IMR-90 (cell line): Measurements from ENCODE around the gene CNBD2. TPM values are rescaled to one million over a fixed set of nuclear protein-coding genes. Genes with fewer than 3 reads are reported as not detected.

Experiments used
- ATAC-seq: fragments of 200-7000 bp; cut with Tn5 transposase; 2 replicates; pipeline ENCODE4 v1.9.1; 2020; ENCODE audit warnings: low read depth, mild to moderate bottlenecking, moderate library complexity
- BruUV-seq: library from RNA; stranded (reverse); fragments of 400-500 nt; replicated peaks from 2 replicates; lab custom pipeline; 2021; lab: Mats Ljungman, UMichigan
- CTCF ChIA-PET: fragments of 300-600 bp; formaldehyde crosslinking; extraction: SDS; loops from one replicate; lab custom pipeline; 2021; ENCODE audit warnings: antibody characterized with exemption; lab: Yijun Ruan, JAX
- POLR2A ChIA-PET: fragments of 300-600 bp; sonication (Branson Sonifier 250); formaldehyde crosslinking; loops from one replicate; lab custom pipeline; 2022; ENCODE audit warnings: antibody characterized with exemption; ENCODE audit not compliant: unreplicated experiment; lab: Charles Lee
- DNase-seq: peaks from one replicate; pipeline ENCODE4 v3.0.0; 2013
- H2AFZ ChIP-seq: replicated peaks from 2 replicates; pipeline ENCODE3; 2013; ENCODE audit warnings: low read length, mild to moderate bottlenecking; ENCODE audit not compliant: poor library complexity
- H2AK5ac ChIP-seq: 2 replicates; pipeline ENCODE4 v1.6.1; 2013; ENCODE audit warnings: low read depth, low read length, inconsistent platforms
- H2AK9ac ChIP-seq: replicated peaks from 2 replicates; pipeline ENCODE3; 2013; ENCODE audit warnings: mild to moderate bottlenecking, low read depth, low read length, moderate library complexity; ENCODE audit not compliant: poor library complexity
- H2BK120ac ChIP-seq: 2 replicates; pipeline ENCODE4 v1.6.1; 2013; ENCODE audit warnings: low read depth, low read length, inconsistent platforms
- H2BK15ac ChIP-seq: 3 replicates; pipeline ENCODE4 v1.6.1; 2013; ENCODE audit warnings: low read depth, low read length, inconsistent platforms
- H2BK20ac ChIP-seq: 2 replicates; pipeline ENCODE4 v1.6.1; 2013; ENCODE audit warnings: low read depth, mild to moderate bottlenecking, inconsistent platforms, low read length, moderate library complexity
- H2BK5ac ChIP-seq: 2 replicates; pipeline ENCODE4 v1.6.1; 2013; ENCODE audit warnings: mild to moderate bottlenecking, low read depth, low read length, inconsistent platforms; ENCODE audit not compliant: poor library complexity, severe bottlenecking
- H3K14ac ChIP-seq: replicated peaks from 2 replicates; pipeline ENCODE4 v1.6.1; 2013; ENCODE audit warnings: low read depth, low read length, inconsistent platforms
- H3K18ac ChIP-seq: 2 replicates; pipeline ENCODE4 v1.6.1; 2013; ENCODE audit warnings: low read depth, low read length, control low read depth
- H3K23ac ChIP-seq: 2 replicates; pipeline ENCODE4 v1.6.1; 2013; ENCODE audit warnings: low read depth, low read length, inconsistent platforms
- H3K27ac ChIP-seq: 2 replicates; pipeline ENCODE4 v1.5.1; 2013; ENCODE audit warnings: mild to moderate bottlenecking, control low read depth, low read length; ENCODE audit not compliant: insufficient read depth
- H3K27me3 ChIP-seq: 2 replicates; pipeline ENCODE4 v1.6.1; 2013; ENCODE audit warnings: low read length; ENCODE audit not compliant: control insufficient read depth, insufficient read depth
- H3K36me3 ChIP-seq: 2 replicates; pipeline ENCODE4 v1.6.1; 2013; ENCODE audit warnings: low read length, mixed read lengths; ENCODE audit not compliant: control insufficient read depth, insufficient read depth
- H3K4ac ChIP-seq: 2 replicates; pipeline ENCODE4 v1.6.1; 2013; ENCODE audit warnings: low read depth, low read length, inconsistent platforms
- H3K4me1 ChIP-seq: 2 replicates; pipeline ENCODE4 v1.6.1; 2013; ENCODE audit warnings: low read length, mixed read lengths; ENCODE audit not compliant: control insufficient read depth, insufficient read depth
- H3K4me2 ChIP-seq: 2 replicates; pipeline ENCODE4 v1.6.1; 2013; ENCODE audit warnings: low read depth, mild to moderate bottlenecking, control low read depth, low read length, moderate library complexity
- H3K4me3 ChIP-seq: 2 replicates; pipeline ENCODE4 v1.5.1; 2013; ENCODE audit warnings: low read depth, mild to moderate bottlenecking, control low read depth, low read length, moderate library complexity; ENCODE audit not compliant: insufficient read depth
- H3K56ac ChIP-seq: 2 replicates; pipeline ENCODE4 v1.6.1; 2013; ENCODE audit warnings: low read length, inconsistent platforms; ENCODE audit not compliant: insufficient read depth; ENCODE audit errors: extremely low read depth
- H3K79me1 ChIP-seq, 2 experiments: 2 replicates each; pipeline ENCODE4 v1.6.1; 2013; ENCODE audit warnings: low read length in 2 of 2, inconsistent platforms in 1 of 2, low read depth in 1 of 2
- H3K9ac ChIP-seq: 2 replicates; pipeline ENCODE4 v1.6.1; 2013; ENCODE audit warnings: low read depth, low read length, control low read depth
- H3K9me1 ChIP-seq: 2 replicates; pipeline ENCODE4 v1.6.1; 2013; ENCODE audit warnings: low read length, inconsistent platforms; ENCODE audit not compliant: insufficient read depth
- H3K9me3 ChIP-seq: 2 replicates; pipeline ENCODE4 v1.6.1; 2013; ENCODE audit warnings: low read length; ENCODE audit not compliant: control insufficient read depth, insufficient read depth
- H4K20me1 ChIP-seq: 2 replicates; pipeline ENCODE4 v1.6.1; 2013; ENCODE audit warnings: low read length, inconsistent platforms; ENCODE audit not compliant: insufficient read depth
- H4K5ac ChIP-seq: 2 replicates; pipeline ENCODE4 v1.6.1; 2013; ENCODE audit warnings: mild to moderate bottlenecking, low read depth, low read length, control low read depth
- H4K8ac ChIP-seq, 2 experiments: 2 replicates each; pipeline ENCODE4 v1.6.1; 2013; ENCODE audit warnings: low read depth in 2 of 2, low read length in 2 of 2, control low read depth in 1 of 2, inconsistent platforms in 1 of 2
- H4K91ac ChIP-seq: 2 replicates; pipeline ENCODE4 v1.6.1; 2013; ENCODE audit warnings: low read depth, low read length, inconsistent platforms; ENCODE audit not compliant: insufficient read depth
- CEBPB ChIP-seq: IDR thresholded peaks from 2 replicates; pipeline ENCODE4 v1.6.1; 2012; ENCODE audit warnings: low read depth, low read length, improper control_type of control experiment
- MAZ ChIP-seq: IDR thresholded peaks from 2 replicates; pipeline ENCODE4 v1.6.1; 2012; ENCODE audit warnings: low read depth, mild to moderate bottlenecking, low read length, improper control_type of control experiment, moderate library complexity, borderline replicate concordance
- NFE2L2 ChIP-seq: fragments of 150-350 bp; IDR thresholded peaks from 2 replicates; pipeline ENCODE4 v1.6.1; 2016; ENCODE audit warnings: low read depth, mild to moderate bottlenecking, low read length
- WGBS, 2 experiments: methylation state at CpG; one replicate each; pipeline versions ENCODE4 v1.1.5 to v1.1.7; 2013; ENCODE audit warnings: missing lambda C conversion rate in 2 of 2; ENCODE audit not compliant: insufficient read length in 1 of 2; ENCODE audit errors: extremely low coverage in 2 of 2; 5-methylcytosine and 5-hydroxymethylcytosine counted together
- dilution Hi-C: fragments of 300-500 bp; cut with HindIII; formaldehyde crosslinking; loops from one replicate; pipeline ENCODE4 v1.14.3; 2018; ENCODE audit warnings: low sequenced_read_pairs; ENCODE audit not compliant: unreplicated experiment
- in situ Hi-C: fragments of 300-500 bp; cut with MboI; formaldehyde crosslinking; loops from 3 replicates; pipeline ENCODE4 v1.14.3; 2019; ENCODE audit warnings: low sequenced_read_pairs, inconsistent platforms, mixed read lengths
- intact Hi-C: fragments of 100-400 bp; cut with micrococcal nuclease; formaldehyde crosslinking; loops from 2 replicates; pipeline ENCODE4 v1.10.0; 2022
- polyA plus RNA-seq, 3 experiments: library from polyadenylated mRNA; depleted of rRNA; stranded (reverse); fragments of >200 nt; gene quantifications; 2 replicates each; pipeline ENCODE4 v1.2.3, GENCODE V29; 2012; ENCODE audit warnings: low replicate concordance in 1 of 3
- total RNA-seq: library from RNA; depleted of rRNA; stranded (reverse); fragments of >200 nt; gene quantifications from 2 replicates; pipeline ENCODE4 v1.2.3, GENCODE V29; 2012

The CNBD2 gene
- total and polyA plus RNA-seq, 2 of the 4 experiments (the other 2 are of a cell fraction) = 0.90 to 1.7 TPM

- Histone ChIP-seq H3K9me1 (no peaks in the 10 kb centered on the region), H3K27ac (no peak overlapping the region), H3K9me3 (no peaks in the 10 kb centered on the region), H3K36me3 (no peaks in the 10 kb centered on the region), H2AFZ (no peak overlapping the region), H3K23ac (no peak overlapping the region), H3K9ac (no peak overlapping the region), H3K56ac (no peak overlapping the region), H4K20me1 (no peaks in the 10 kb centered on the region), H2AK9ac (no peak overlapping the region), H2BK120ac (no peak overlapping the region), H2BK5ac (no peak overlapping the region), H3K79me1 (no peaks in the 10 kb centered on the region), H2BK15ac (no peak overlapping the region), H2AK5ac (no peak overlapping the region), H3K4me3 (no peak overlapping the region), H3K4me1 (no peaks in the 10 kb centered on the region), H3K4me2 (no peak overlapping the region), H3K27me3 (peaks cover 25% of the 10 kb centered on the region), H4K91ac (no peak overlapping the region), H3K4ac (no peak overlapping the region), H4K8ac (no peak overlapping the region), H3K18ac (no peak overlapping the region), H3K14ac (no peak overlapping the region), H4K5ac (no peak overlapping the region), H2BK20ac (no peak overlapping the region)
- dilution Hi-C loops (no loop called here), in situ Hi-C loops (loop anchor here (25.0 kb wide), 1 partner anchor 459 kb away; no protein-coding TSS in a partner anchor), intact Hi-C loops (no loop called here)
- BruUV-seq = no TSS peak
- WGBS, 2 experiments = 100% methylated on average over 4 of the region's 9 CpGs; no CpG with 5 or more reads in 1 of the 2 experiments
- ChIA-PET POLR2A (no interaction called here), CTCF (interaction anchor here (1.0 to 2.6 kb wide), 2 partner anchors 12 to 15 kb away, joined by 3 to 13 read pairs; no protein-coding TSS in a partner anchor)
- ATAC-seq (peak; percentile 46), DNase-seq (peak; percentile 22)
- TF ChIP-seq CEBPB = peak; percentile 86
- TF ChIP-seq MAZ = no peak
- peak; percentile 67; the same call in 1 of the 2 replicates for TF ChIP-seq NFE2L2
These were observed 9.7 kb downstream of the CNBD2 start for GRCh38 chr20:35978041-35978513.
